Activated CD4-positive, alpha-beta T cell treated with anti-CD3 and anti-CD28 coated beads, Interleukin-2, Interleukin-6, amounts not matched to agents 100 ng/mL and 50 ng/mL, durations not matched to agents 16 hours and 8 hours (primary cell): ENCODE measurements around the gene RNF208.

Experiments used
- DNase-seq: peaks from one replicate; pipeline ENCODE4 v3.0.0-alpha.2; 2020

The RNF208 gene

DNA sequence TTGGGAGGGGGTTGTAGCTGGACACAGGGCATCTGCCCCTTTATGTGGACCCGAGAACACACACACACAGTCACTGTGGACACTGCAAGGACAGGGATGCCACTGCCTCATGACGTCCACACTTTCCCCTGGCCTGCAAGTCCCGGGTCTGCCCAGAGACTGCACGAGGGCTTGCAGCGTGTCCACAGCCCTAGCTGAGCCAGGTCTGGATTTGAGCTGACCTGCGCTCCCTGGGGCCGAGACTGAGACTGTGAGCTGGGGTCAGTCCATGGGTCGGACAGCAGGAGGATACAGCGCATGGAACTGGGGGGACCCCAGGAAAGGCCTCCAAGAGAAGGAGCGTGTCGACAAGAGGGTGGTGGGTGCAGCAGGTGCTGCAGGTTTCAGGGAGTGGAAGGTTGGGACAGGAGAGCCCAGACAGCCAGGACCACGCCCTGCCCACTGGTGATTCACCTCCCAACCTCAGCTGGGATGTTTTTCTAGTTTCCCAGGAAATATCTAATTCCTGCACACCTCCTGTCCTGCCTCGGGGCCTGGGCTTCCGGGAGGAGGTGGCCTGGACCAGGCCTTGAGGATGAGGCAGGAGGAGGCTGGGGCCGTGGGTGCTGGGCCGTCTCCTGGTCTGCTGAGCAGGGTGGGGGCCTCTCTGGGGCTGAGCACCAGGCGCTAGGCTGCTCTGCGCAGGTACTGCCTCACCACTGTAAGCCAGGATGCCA, 4.5 kb upstream of the RNF208 start:
- no peak for DNase-seq

GRCh38 chr9:137225699-137226331, 3.8 kb upstream of the RNF208 start:
- no peak for DNase-seq

DNA sequence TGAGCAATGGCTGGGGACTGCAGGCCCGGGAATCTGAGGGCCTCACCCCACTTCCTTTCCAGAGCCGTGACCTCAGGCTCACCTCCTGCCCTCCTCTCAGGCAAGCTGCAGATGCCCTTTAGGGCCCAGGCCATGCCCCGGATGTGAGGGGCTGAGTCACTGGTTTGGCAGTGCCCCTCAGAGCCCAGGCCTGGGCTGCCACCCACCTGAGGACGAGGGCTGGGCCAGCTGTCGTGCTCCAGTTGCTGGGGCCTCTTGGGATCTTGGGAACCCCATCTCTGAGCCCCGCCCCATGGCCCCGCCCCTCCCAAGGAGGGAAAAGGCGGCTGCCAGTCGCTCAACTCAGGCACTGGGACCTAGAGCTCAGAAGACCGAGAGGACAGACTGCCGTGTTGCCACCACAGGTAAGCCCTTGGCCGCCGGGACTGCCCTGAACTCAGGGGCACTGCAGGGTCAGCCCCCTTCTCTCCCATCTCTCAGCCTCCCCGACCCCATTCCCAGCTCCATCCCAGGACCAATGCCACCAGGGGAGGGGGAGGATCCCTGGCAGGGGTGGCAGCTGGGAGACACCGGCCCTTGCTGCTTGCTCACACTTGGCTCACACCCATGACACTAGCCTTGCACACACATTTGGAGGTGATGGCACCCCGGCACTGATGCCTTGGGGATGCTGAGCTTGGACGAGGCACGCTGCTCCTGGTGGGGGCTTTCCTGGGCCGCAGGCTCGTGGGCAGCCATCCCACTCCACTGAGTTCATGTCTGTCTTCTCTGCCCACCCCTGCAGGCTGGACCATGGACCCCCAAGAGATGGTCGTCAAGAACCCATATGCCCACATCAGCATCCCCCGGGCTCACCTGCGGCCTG, 3.0 kb upstream of the RNF208 start, which contains the start of gene CYSRT1:
CYSRT1 (plus strand) TSS at position 345 of the 865 bp plus-strand sequence; CDS start at position 793, 448 bp downstream.
- DNase-seq, result peak; percentile 41

- peak; percentile 100 for DNase-seq
These were observed 1.3 kb upstream of the RNF208 start for GRCh38 chr9:137223078-137223970.

GRCh38 chr9:137221506-137222111, 431 bp downstream of the RNF208 start:
- DNase-seq, result peak; percentile 20

DNA sequence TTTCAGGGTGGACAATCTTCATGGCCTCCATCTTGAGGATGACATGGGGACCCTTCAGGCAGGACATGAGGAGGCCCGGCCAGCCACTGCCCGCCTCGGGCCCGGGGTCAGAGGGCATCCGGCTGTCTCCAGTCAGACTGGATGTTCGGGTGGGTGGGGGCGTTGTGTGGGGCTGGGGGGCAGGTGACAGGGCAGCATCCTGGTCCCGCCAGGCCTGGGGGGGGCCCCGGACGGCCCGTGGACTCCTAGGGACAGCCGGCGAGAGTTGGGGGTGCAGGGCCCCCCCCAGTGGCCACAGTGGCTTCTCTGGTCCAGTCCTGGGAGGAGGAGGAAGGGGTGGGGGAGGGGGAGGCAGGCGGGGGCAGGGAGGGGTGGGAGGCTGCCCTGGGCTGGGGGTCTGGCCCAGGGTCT, 940 bp downstream of the RNF208 start:
- no peak for DNase-seq

DNA sequence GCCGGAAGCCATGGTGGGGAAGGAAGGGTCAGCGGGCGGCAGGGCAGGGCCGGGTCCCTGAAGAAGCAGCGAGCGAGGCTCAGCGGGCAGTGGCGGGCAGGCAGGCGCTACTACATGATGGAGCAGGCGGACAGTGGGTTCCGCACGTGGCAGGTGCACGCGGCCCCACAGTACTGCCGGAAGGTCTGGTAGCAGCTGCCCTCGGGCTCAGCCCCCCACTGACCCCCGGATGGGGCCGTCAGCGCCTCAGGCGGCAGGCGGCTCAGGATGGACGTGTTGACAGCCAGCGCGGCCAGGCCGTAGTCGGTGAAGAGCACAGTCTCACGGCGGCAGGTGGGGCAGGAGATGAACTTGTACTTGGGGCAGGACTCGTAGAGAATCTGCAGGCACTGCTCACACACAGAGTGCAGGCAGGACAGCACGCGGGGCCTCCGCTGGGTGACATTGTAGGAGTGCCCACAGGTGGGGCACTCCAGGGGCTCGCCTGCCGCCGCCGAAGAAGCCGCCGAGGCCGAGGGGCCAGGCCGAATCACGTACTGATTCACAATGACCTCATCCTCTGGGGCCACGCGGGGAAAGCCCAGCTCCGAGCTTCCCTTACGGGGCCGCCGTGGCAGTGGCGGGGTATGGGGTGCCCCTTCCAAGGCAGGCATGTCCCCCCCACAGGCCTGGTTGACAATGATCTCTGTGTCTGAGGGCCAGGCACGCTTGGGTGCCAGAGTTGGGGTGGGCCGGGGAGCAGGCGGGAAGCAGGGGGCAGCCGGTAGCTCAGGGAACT, 1.5 kb downstream of the RNF208 start:
- no peak for DNase-seq

- DNase-seq, result no peak
These were observed 2.2 kb downstream of the RNF208 start for GRCh38 chr9:137219757-137220316.

GRCh38 chr9:137218754-137219271, 3.2 kb downstream of the RNF208 start:
- no peak for DNase-seq

- no peak for DNase-seq
These were observed 3.8 kb downstream of the RNF208 start for GRCh38 chr9:137218212-137218753.

DNA sequence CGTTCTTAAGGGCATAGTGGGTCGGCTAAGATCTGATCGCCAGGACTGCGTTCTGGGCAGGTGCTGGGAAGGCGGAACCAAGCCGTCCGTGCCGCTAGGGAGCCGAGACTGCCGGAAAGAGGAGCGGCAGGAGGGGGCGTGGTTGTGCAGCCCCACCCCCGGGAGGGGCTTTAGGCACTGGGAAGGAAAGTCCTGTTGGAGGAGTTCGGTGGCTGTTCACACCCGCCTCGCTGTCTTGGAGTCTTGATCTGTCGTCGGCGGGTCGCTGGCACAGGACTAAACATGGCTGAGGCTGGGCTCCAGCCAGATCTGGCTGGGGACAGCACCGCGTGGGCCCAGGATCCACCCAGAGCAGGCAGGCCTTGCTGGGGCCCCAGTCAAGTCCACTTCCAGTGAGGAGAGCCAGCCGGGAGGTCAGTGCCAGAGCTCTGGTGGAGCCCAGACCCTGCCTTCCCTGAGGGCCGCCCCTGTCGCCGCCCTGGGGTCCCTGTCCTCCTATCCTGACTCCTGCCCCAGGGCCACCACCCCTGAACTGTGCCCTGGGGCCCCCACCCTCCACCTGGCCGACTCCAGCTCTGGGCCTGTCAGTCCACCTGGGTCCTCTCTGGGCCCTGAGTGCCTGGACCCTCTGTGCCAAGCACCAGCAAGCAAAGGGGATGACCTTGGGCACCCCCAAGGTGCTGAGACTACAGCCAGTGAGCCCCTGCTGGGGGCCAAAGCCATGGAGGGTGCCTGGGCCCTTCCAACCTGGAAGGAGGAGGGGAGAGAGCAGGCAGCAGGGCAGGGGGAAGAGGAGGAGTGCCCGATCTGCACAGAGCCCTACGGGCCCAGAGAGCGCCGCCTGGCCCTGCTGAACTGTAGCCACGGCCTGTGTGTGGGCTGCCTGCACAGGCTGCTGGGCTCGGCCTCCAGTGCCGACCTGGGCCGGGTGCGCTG, 4.5 kb downstream of the RNF208 start:
- no peak for DNase-seq

- no peak for DNase-seq
These were observed 5.7 kb downstream of the RNF208 start for GRCh38 chr9:137216188-137216965.

GRCh38 chr9:137215196-137215986, 6.6 kb downstream of the RNF208 start:
- DNase-seq, result no peak

GRCh38 chr9:137214620-137215019, 7.4 kb downstream of the RNF208 start:
- DNase-seq, result no peak

DNA sequence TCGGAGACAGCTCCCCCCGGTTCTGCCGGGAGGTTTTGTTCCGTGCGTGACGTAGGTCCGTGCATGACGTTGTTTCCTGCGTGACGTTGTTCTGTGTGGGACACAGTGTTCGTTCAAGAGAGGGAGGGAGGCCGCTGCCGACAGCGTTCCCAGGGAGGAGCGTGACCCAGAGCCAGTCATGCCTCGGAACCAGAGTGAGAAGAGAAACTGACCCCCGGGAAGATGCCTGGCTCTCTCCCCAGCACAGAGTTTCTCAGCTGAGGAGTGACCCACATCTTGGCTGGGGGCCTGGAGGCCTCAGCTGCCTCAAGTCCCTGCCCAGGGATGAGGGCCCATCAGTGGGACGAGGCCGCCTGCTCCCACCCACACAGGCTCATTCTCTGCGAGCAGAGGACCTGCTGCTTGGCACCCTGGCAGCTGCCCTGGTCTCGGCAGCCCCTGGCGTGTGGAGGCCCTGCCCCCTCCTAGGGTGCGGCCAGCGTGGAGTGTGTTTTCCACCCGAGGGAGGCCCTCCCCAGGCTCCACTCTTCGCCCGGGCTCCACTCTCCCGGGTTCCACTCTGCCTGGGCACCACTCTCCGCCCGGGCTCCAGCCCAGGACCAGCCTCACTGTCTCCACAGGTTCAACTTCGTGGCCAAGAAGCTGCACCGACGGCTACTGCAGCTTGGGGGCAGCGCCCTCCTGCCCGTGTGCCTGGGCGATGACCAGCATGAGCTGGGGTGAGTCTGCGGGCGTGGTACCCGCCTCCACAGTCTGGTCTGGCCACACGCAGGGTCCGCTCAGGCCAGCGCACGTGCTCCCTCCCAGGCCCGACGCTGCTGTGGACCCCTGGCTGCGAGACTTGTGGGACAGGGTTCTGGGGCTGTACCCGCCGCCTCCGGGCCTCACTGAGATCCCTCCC, 8.6 kb downstream of the RNF208 start:
- DNase-seq, result no peak

DNA sequence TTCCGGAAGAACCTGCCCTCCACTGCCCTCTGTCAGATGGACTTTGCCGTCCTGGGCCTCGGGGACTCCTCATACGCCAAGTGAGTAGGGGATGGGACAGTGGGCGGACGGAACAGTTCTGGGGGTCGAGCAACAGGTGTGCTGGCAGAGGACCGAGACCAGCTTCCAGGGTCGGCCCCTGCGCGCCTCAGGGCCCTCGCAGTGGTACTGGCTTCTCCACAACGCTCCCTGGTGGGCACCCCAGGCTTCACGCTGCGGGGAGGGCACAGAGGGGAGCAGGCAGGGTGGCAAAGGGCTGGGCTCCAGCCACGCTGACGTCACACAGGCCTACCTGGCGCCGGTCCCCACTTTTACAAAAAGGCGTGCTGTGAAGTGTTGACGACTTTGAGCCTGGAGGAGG, 9.5 kb downstream of the RNF208 start:
- no peak for DNase-seq
